Activated CD4-positive, alpha-beta T cell treated with anti-CD3 and anti-CD28 coated beads for 36 hours (primary cell): Measurements from ENCODE around the gene VDAC1. TPM values are rescaled to one million over a fixed set of nuclear protein-coding genes. Genes with fewer than 3 reads are reported as not detected.

Experiments used
- ATAC-seq: fragments of 200-7000 bp; cut with Tn5 transposase; one replicate; pipeline ENCODE4 v1.10.0; 2021; ENCODE audit warnings: mild to moderate bottlenecking, moderate library complexity
- CTCF ChIA-PET: fragments of 350-600 bp; sonication (Branson Sonifier 250); formaldehyde crosslinking; loops from one replicate; lab custom pipeline; 2021; ENCODE audit warnings: antibody characterized with exemption; lab: Charles Lee
- POLR2A ChIA-PET: fragments of 350-600 bp; sonication (Branson Sonifier 250); formaldehyde crosslinking; loops from one replicate; lab custom pipeline; 2021; ENCODE audit warnings: antibody characterized with exemption, inconsistent platforms; lab: Charles Lee
- DNase-seq: peaks from one replicate; pipeline ENCODE4 v3.0.0-alpha.2; 2020
- H3K27ac Mint-ChIP-seq: one replicate; pipeline ENCODE4 v1.8.0; 2021; ENCODE audit warnings: mixed read lengths
- H3K27me3 Mint-ChIP-seq: one replicate; pipeline ENCODE4 v1.8.0; 2021; ENCODE audit warnings: mixed read lengths
- H3K36me3 Mint-ChIP-seq: one replicate; pipeline ENCODE4 v1.8.0; 2021; ENCODE audit warnings: low read depth, mixed read lengths
- H3K4me1 Mint-ChIP-seq: one replicate; pipeline ENCODE4 v1.8.0; 2021; ENCODE audit warnings: mixed read lengths
- H3K4me3 Mint-ChIP-seq: one replicate; pipeline ENCODE4 v1.8.0; 2021; ENCODE audit warnings: mild to moderate bottlenecking, moderate library complexity, mixed read lengths
- H3K9me3 Mint-ChIP-seq: one replicate; pipeline ENCODE4 v1.8.0; 2021; ENCODE audit warnings: low read depth, mixed read lengths
- intact Hi-C, 2 experiments: fragments of 100-400 bp; cut with DNase I in 1 of 2; cut with micrococcal nuclease in 1 of 2; formaldehyde crosslinking; loops; one replicate each; pipeline versions ENCODE4 v1.14.2 to v1.15.1; 2022 to 2024; cut with DNase I, micrococcal nuclease
- total RNA-seq, 2 experiments: library from RNA; stranded (reverse); gene quantifications; one replicate each; pipeline ENCODE4 v1.2.3, GENCODE V29; 2021

The VDAC1 gene
- total RNA-seq, 2 experiments from 2014 or later, result 482 to 486 TPM

DNA sequence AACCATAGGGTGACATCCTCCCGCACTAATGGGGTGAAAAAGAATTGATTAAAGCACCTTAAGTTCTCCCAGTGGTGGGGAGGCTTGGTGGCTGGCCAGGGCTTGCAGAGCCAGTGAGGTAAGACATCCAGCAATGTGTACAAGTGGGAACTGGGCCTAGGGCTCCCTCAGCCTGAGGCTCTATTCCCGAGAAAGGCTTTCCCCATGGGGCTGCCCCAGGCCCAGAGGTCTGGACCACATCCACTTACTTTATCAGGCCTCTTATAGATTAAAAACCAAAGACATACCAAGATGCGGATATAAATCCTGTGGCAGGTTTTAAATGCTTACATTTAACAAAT, 71.6 kb downstream of the VDAC1 start:
- Mint-ChIP-seq H3K27me3 (no peaks in the 10 kb centered on the region), H3K9me3 (peaks cover 4% of the 10 kb centered on the region), H3K4me1 (peaks cover 58% of the 10 kb centered on the region), H3K4me3 (no peak overlapping the region), H3K27ac (no peak overlapping the region), H3K36me3 (no peaks in the 10 kb centered on the region)
- ATAC-seq (no peak), DNase-seq (no peak)
- intact Hi-C loops, result no loop called here
- ChIA-PET POLR2A (no interaction called here), CTCF (no interaction called here)

DNA sequence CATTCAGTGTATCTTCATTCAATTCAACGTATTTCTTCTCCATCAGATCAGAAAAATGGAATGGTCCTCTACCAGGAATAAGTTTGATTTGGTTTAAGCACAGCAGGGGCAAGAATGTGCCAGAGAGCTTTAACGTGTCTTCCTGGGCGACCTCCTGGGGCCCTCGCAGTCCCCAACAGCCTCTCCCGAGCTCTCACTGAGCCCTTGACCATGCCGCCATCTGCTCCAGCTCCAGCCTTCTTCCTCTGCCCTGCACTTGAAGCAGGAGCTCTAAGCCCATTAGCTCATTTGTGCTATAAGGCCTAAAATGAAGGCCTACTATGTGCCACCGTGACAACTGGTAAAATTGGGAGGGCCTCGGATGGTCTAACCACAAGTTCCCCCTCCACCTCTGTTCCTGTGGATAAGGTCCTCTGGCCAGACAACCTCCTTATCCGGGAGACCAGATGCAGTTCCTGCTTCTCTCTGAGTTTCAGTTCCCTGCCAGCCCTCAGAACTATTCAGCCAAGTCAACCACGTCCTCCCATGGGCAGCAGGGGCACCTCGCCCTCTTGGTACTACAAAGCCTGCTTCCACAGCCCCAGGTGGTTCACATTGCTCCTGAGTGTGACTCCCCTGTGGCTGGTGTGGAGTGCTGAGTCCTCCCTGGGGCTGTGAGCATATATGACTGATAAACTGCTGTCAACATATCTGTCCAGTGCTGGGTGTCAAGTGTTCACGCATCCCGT, 72.2 kb downstream of the VDAC1 start:
- H3K9me3 Mint-ChIP-seq, result peaks cover 4% of the 10 kb centered on the region
- H3K4me1 Mint-ChIP-seq, result peaks cover 59% of the 10 kb centered on the region
- CTCF ChIA-PET, result no interaction called here
- no peaks in the 10 kb centered on the region for H3K27me3 Mint-ChIP-seq
- intact Hi-C loops, result no loop called here
- DNase-seq (no peak), ATAC-seq (no peak)
- no peak overlapping the region for H3K4me3 Mint-ChIP-seq
- POLR2A ChIA-PET, result no interaction called here
- no peaks in the 10 kb centered on the region for H3K36me3 Mint-ChIP-seq
- peak overlapping the region; percentile 52 for H3K27ac Mint-ChIP-seq

DNA sequence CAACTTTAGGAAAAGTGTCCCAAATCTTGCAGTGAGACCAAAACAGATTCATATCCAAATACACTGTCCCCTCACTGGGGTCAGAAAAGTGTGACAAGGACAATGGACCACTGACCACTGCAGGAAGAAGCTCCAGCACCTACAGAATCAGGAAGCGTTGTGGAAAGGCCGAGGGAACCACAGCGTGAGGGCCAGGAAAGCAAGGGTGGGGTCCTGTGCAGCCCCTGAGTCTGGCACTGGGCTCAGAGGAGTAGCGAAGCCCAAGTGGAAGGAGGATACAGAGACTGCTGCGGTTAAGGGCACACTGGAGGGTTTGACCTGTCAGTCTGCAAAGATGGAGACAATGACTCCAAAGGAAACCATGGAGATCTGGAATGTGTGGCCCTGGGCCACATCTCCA, 73.2 kb downstream of the VDAC1 start:
- POLR2A ChIA-PET, result no interaction called here

GRCh38 chr5:133930813-133931090, 74.0 kb downstream of the VDAC1 start:
- peak overlapping the region; percentile 99 for H3K27ac Mint-ChIP-seq
- ChIA-PET CTCF (interaction anchor here (0.6 to 1.8 kb wide), 12 partner anchors 10 to 507 kb away, joined by 3 to 10 read pairs (median 4); no protein-coding TSS in a partner anchor), POLR2A (interaction anchor here (0.5 to 1.3 kb wide), 3 partner anchors 8 to 808 kb away, joined by 3 to 7 read pairs (median 3); partner anchors contain the start of gene CAMLG)
- H3K9me3 Mint-ChIP-seq, result no peaks in the 10 kb centered on the region
- intact Hi-C loops, result loop anchor here (1.0 to 2.0 kb wide), 5 partner anchors 38 to 141 kb away; partner anchors contain the start of gene C5orf15 (in 1 of the 2)
- ATAC-seq, result no peak
- H3K36me3 Mint-ChIP-seq, result no peaks in the 10 kb centered on the region
- H3K27me3 Mint-ChIP-seq, result no peaks in the 10 kb centered on the region
- peaks cover 61% of the 10 kb centered on the region for H3K4me1 Mint-ChIP-seq
- DNase-seq, result no peak
- peak overlapping the region; percentile 74 for H3K4me3 Mint-ChIP-seq

More for the DNA sequence above, 73.2 kb downstream of the VDAC1 start:
- ATAC-seq (no peak), DNase-seq (no peak)
- H3K36me3 Mint-ChIP-seq, result no peaks in the 10 kb centered on the region
- CTCF ChIA-PET, result no interaction called here
- intact Hi-C loops, result loop anchor here in 1 of 2 experiments (2.0 kb wide), 1 partner anchor 59 kb away; no protein-coding TSS in a partner anchor
- H3K9me3 Mint-ChIP-seq, result peaks cover 1% of the 10 kb centered on the region
- H3K4me1 Mint-ChIP-seq, result peaks cover 61% of the 10 kb centered on the region
- no peaks in the 10 kb centered on the region for H3K27me3 Mint-ChIP-seq
- H3K4me3 Mint-ChIP-seq, result no peak overlapping the region
- H3K27ac Mint-ChIP-seq, result peak overlapping the region; percentile 99

GRCh38 chr5:133930061-133930812, 74.5 kb downstream of the VDAC1 start:
- DNase-seq (peak; percentile 89), ATAC-seq (peak; percentile 84)
- H3K36me3 Mint-ChIP-seq, result no peaks in the 10 kb centered on the region
- intact Hi-C loops, result loop anchor here (1.0 to 2.0 kb wide), 5 partner anchors 38 to 141 kb away; partner anchors contain the start of gene C5orf15 (in 1 of the 2)
- H3K4me3 Mint-ChIP-seq, result peak overlapping the region; percentile 74
- H3K27ac Mint-ChIP-seq, result peak overlapping the region; percentile 99
- CTCF ChIA-PET, result interaction anchor here (0.6 to 1.8 kb wide), 18 partner anchors 9 to 716 kb away, joined by 3 to 10 read pairs (median 3); no protein-coding TSS in a partner anchor
- peaks cover 61% of the 10 kb centered on the region for H3K4me1 Mint-ChIP-seq
- H3K9me3 Mint-ChIP-seq, result no peaks in the 10 kb centered on the region
- no peaks in the 10 kb centered on the region for H3K27me3 Mint-ChIP-seq
- POLR2A ChIA-PET, result interaction anchor here (0.5 to 1.3 kb wide), 3 partner anchors 9 to 808 kb away, joined by 3 to 7 read pairs (median 3); partner anchors contain the start of gene CAMLG

GRCh38 chr5:133928587-133929393, 76.0 kb downstream of the VDAC1 start:
- POLR2A ChIA-PET, result no interaction called here
- peak overlapping the region; percentile 74 for H3K4me3 Mint-ChIP-seq

GRCh38 chr5:133927300-133928180, 77.2 kb downstream of the VDAC1 start:
- ChIA-PET CTCF (no interaction called here), POLR2A (no interaction called here)
- Mint-ChIP-seq H3K4me3 (peak overlapping the region; percentile 8), H3K9me3 (no peaks in the 10 kb centered on the region), H3K27ac (peak overlapping the region; percentile 56), H3K36me3 (no peaks in the 10 kb centered on the region), H3K4me1 (peaks cover 48% of the 10 kb centered on the region), H3K27me3 (peaks cover 4% of the 10 kb centered on the region)
- DNase-seq (no peak), ATAC-seq (no peak)
- intact Hi-C loops, result no loop called here

More at GRCh38 chr5:133928587-133929393, 76.0 kb downstream of the VDAC1 start:
- H3K27me3 Mint-ChIP-seq, result peaks cover 4% of the 10 kb centered on the region
- peaks cover 55% of the 10 kb centered on the region for H3K4me1 Mint-ChIP-seq
- intact Hi-C loops, result no loop called here
- no peaks in the 10 kb centered on the region for H3K36me3 Mint-ChIP-seq
- ATAC-seq (peak; percentile 21), DNase-seq (no peak)
- H3K9me3 Mint-ChIP-seq, result no peaks in the 10 kb centered on the region
- peak overlapping the region; percentile 99 for H3K27ac Mint-ChIP-seq
- CTCF ChIA-PET, result interaction anchor here (1.0 to 1.5 kb wide), 2 partner anchors 16 to 59 kb away, joined by 4 to 7 read pairs; no protein-coding TSS in a partner anchor

GRCh38 chr5:133926489-133927299, 78.1 kb downstream of the VDAC1 start:
- POLR2A ChIA-PET, result no interaction called here
- CTCF ChIA-PET, result no interaction called here
- Mint-ChIP-seq H3K4me1 (peaks cover 43% of the 10 kb centered on the region), H3K36me3 (no peaks in the 10 kb centered on the region), H3K27me3 (peaks cover 4% of the 10 kb centered on the region), H3K4me3 (no peak overlapping the region), H3K27ac (no peak overlapping the region), H3K9me3 (no peaks in the 10 kb centered on the region)
- ATAC-seq, result no peak
- DNase-seq, result no peak
- intact Hi-C loops, result no loop called here

DNA sequence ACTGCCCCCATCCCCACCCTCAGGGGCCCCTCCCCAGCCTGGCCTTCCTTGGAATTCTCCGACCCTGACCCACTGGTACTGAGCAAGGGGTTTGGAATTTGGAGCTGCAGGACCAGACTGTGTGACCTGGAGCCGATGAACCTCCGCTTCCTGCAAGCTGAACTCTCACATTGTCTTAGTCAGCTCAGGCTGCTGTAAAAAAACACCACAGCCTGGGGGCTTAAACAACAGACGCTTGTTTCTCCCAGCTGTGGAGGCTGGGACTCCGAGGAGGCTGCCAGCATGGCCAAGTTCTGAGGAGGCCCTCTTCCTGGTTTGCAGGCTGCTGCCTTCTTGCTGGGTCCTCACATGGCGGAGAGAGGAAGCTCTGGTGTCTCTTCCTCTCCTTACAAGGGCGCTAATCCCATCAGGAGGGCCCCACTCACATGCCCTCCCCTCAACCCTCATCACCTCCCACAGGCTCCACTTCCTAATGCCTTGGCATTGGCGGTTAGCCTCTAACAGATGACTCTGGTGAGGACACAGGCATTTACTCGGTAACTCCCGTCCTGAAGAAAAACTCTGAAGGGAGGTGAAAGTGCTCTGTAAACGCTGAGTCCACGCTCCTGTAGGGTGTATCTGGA, 78.8 kb downstream of the VDAC1 start:
- no peaks in the 10 kb centered on the region for H3K36me3 Mint-ChIP-seq
- H3K4me3 Mint-ChIP-seq, result no peak overlapping the region
- peaks cover 4% of the 10 kb centered on the region for H3K27me3 Mint-ChIP-seq
- CTCF ChIA-PET, result no interaction called here
- no peak for ATAC-seq
- no peak for DNase-seq
- H3K9me3 Mint-ChIP-seq, result no peaks in the 10 kb centered on the region
- intact Hi-C loops, result no loop called here
- POLR2A ChIA-PET, result no interaction called here
- H3K4me1 Mint-ChIP-seq, result peaks cover 36% of the 10 kb centered on the region
- H3K27ac Mint-ChIP-seq, result no peak overlapping the region

- no peak for ATAC-seq
- POLR2A ChIA-PET, result no interaction called here
Observed at GRCh38 chr5:133925269-133925668, 79.5 kb downstream of the VDAC1 start.

More at GRCh38 chr5:133925269-133925668, 79.5 kb downstream of the VDAC1 start:
- H3K4me3 Mint-ChIP-seq, result no peak overlapping the region
- H3K27me3 Mint-ChIP-seq, result peaks cover 4% of the 10 kb centered on the region
- H3K27ac Mint-ChIP-seq, result no peak overlapping the region
- CTCF ChIA-PET, result no interaction called here
- intact Hi-C loops, result no loop called here
- no peak for DNase-seq
- H3K9me3 Mint-ChIP-seq, result no peaks in the 10 kb centered on the region
- peaks cover 33% of the 10 kb centered on the region for H3K4me1 Mint-ChIP-seq
- no peaks in the 10 kb centered on the region for H3K36me3 Mint-ChIP-seq
